Measurements from ENCODE around the gene CLCNKA.

DNA sequence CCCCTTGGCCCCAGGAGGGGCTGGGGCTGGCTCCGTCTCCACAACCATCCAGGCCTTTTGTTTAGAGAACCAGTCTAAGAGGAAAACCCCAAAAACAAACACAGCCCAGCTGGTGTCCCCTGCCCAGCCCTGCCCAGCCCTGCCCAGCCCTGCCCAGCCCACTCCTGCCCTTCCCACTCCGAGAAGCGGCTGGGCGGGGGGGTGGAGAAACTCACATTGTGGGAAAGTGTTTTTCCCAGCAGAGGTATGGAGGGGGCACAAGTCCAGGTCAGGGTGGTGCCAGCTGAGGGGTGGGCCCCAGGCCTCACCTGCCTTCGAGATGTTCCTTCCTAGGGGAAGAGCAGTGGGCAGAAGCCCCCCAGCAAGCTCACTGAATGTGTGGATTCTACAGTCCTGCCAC is 61.6 kb downstream of the CLCNKA start:
- TF ChIP-seq, protein P1, sequence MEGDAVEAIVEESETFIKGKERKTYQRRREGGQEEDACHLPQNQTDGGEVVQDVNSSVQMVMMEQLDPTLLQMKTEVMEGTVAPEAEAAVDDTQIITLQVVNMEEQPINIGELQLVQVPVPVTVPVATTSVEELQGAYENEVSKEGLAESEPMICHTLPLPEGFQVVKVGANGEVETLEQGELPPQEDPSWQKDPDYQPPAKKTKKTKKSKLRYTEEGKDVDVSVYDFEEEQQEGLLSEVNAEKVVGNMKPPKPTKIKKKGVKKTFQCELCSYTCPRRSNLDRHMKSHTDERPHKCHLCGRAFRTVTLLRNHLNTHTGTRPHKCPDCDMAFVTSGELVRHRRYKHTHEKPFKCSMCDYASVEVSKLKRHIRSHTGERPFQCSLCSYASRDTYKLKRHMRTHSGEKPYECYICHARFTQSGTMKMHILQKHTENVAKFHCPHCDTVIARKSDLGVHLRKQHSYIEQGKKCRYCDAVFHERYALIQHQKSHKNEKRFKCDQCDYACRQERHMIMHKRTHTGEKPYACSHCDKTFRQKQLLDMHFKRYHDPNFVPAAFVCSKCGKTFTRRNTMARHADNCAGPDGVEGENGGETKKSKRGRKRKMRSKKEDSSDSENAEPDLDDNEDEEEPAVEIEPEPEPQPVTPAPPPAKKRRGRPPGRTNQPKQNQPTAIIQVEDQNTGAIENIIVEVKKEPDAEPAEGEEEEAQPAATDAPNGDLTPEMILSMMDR (IDR thresholded peaks at IDR 0.05; ENCODE audit: low read depth, low read length) = no peak
- TF ChIP-seq POLR2A (IDR thresholded peaks at IDR 0.05; ENCODE audit: extremely low read depth, insufficient read length) = no peak

All from NB4 (cell line).